IMR-90 (cell line): Measurements from ENCODE around the gene CENPT. TPM values are rescaled to one million over a fixed set of nuclear protein-coding genes. Genes with fewer than 3 reads are reported as not detected.
A peak's percentile ranks its signal among the peaks of the same experiment; 100 is the strongest.

Experiments used
- ATAC-seq: fragments of 200-7000 bp; cut with Tn5 transposase; 2 replicates; pipeline ENCODE4 v1.9.1; 2020; ENCODE audit warnings: low read depth, mild to moderate bottlenecking, moderate library complexity
- BruUV-seq: library from RNA; stranded (reverse); fragments of 400-500 nt; replicated peaks from 2 replicates; lab custom pipeline; 2021; lab: Mats Ljungman, UMichigan
- CTCF ChIA-PET: fragments of 300-600 bp; formaldehyde crosslinking; extraction: SDS; loops from one replicate; lab custom pipeline; 2021; ENCODE audit warnings: antibody characterized with exemption; lab: Yijun Ruan, JAX
- POLR2A ChIA-PET: fragments of 300-600 bp; sonication (Branson Sonifier 250); formaldehyde crosslinking; loops from one replicate; lab custom pipeline; 2022; ENCODE audit warnings: antibody characterized with exemption; ENCODE audit not compliant: unreplicated experiment; lab: Charles Lee
- DNase-seq: peaks from one replicate; pipeline ENCODE4 v3.0.0; 2013
- H2AFZ ChIP-seq: replicated peaks from 2 replicates; pipeline ENCODE3; 2013; ENCODE audit warnings: low read length, mild to moderate bottlenecking; ENCODE audit not compliant: poor library complexity
- H2AK5ac ChIP-seq: 2 replicates; pipeline ENCODE4 v1.6.1; 2013; ENCODE audit warnings: low read depth, low read length, inconsistent platforms
- H2AK9ac ChIP-seq: replicated peaks from 2 replicates; pipeline ENCODE3; 2013; ENCODE audit warnings: mild to moderate bottlenecking, low read depth, low read length, moderate library complexity; ENCODE audit not compliant: poor library complexity
- H2BK120ac ChIP-seq: 2 replicates; pipeline ENCODE4 v1.6.1; 2013; ENCODE audit warnings: low read depth, low read length, inconsistent platforms
- H2BK15ac ChIP-seq: 3 replicates; pipeline ENCODE4 v1.6.1; 2013; ENCODE audit warnings: low read depth, low read length, inconsistent platforms
- H2BK20ac ChIP-seq: 2 replicates; pipeline ENCODE4 v1.6.1; 2013; ENCODE audit warnings: low read depth, mild to moderate bottlenecking, inconsistent platforms, low read length, moderate library complexity
- H2BK5ac ChIP-seq: 2 replicates; pipeline ENCODE4 v1.6.1; 2013; ENCODE audit warnings: mild to moderate bottlenecking, low read depth, low read length, inconsistent platforms; ENCODE audit not compliant: poor library complexity, severe bottlenecking
- H3K14ac ChIP-seq: replicated peaks from 2 replicates; pipeline ENCODE4 v1.6.1; 2013; ENCODE audit warnings: low read depth, low read length, inconsistent platforms
- H3K18ac ChIP-seq: 2 replicates; pipeline ENCODE4 v1.6.1; 2013; ENCODE audit warnings: low read depth, low read length, control low read depth
- H3K23ac ChIP-seq: 2 replicates; pipeline ENCODE4 v1.6.1; 2013; ENCODE audit warnings: low read depth, low read length, inconsistent platforms
- H3K27ac ChIP-seq: 2 replicates; pipeline ENCODE4 v1.5.1; 2013; ENCODE audit warnings: mild to moderate bottlenecking, control low read depth, low read length; ENCODE audit not compliant: insufficient read depth
- H3K27me3 ChIP-seq: 2 replicates; pipeline ENCODE4 v1.6.1; 2013; ENCODE audit warnings: low read length; ENCODE audit not compliant: control insufficient read depth, insufficient read depth
- H3K36me3 ChIP-seq: 2 replicates; pipeline ENCODE4 v1.6.1; 2013; ENCODE audit warnings: low read length, mixed read lengths; ENCODE audit not compliant: control insufficient read depth, insufficient read depth
- H3K4ac ChIP-seq: 2 replicates; pipeline ENCODE4 v1.6.1; 2013; ENCODE audit warnings: low read depth, low read length, inconsistent platforms
- H3K4me1 ChIP-seq: 2 replicates; pipeline ENCODE4 v1.6.1; 2013; ENCODE audit warnings: low read length, mixed read lengths; ENCODE audit not compliant: control insufficient read depth, insufficient read depth
- H3K4me2 ChIP-seq: 2 replicates; pipeline ENCODE4 v1.6.1; 2013; ENCODE audit warnings: low read depth, mild to moderate bottlenecking, control low read depth, low read length, moderate library complexity
- H3K4me3 ChIP-seq: 2 replicates; pipeline ENCODE4 v1.5.1; 2013; ENCODE audit warnings: low read depth, mild to moderate bottlenecking, control low read depth, low read length, moderate library complexity; ENCODE audit not compliant: insufficient read depth
- H3K56ac ChIP-seq: 2 replicates; pipeline ENCODE4 v1.6.1; 2013; ENCODE audit warnings: low read length, inconsistent platforms; ENCODE audit not compliant: insufficient read depth; ENCODE audit errors: extremely low read depth
- H3K79me1 ChIP-seq, 2 experiments: 2 replicates each; pipeline ENCODE4 v1.6.1; 2013; ENCODE audit warnings: low read length in 2 of 2, inconsistent platforms in 1 of 2, low read depth in 1 of 2
- H3K9ac ChIP-seq: 2 replicates; pipeline ENCODE4 v1.6.1; 2013; ENCODE audit warnings: low read depth, low read length, control low read depth
- H3K9me1 ChIP-seq: 2 replicates; pipeline ENCODE4 v1.6.1; 2013; ENCODE audit warnings: low read length, inconsistent platforms; ENCODE audit not compliant: insufficient read depth
- H3K9me3 ChIP-seq: 2 replicates; pipeline ENCODE4 v1.6.1; 2013; ENCODE audit warnings: low read length; ENCODE audit not compliant: control insufficient read depth, insufficient read depth
- H4K20me1 ChIP-seq: 2 replicates; pipeline ENCODE4 v1.6.1; 2013; ENCODE audit warnings: low read length, inconsistent platforms; ENCODE audit not compliant: insufficient read depth
- H4K5ac ChIP-seq: 2 replicates; pipeline ENCODE4 v1.6.1; 2013; ENCODE audit warnings: mild to moderate bottlenecking, low read depth, low read length, control low read depth
- H4K8ac ChIP-seq, 2 experiments: 2 replicates each; pipeline ENCODE4 v1.6.1; 2013; ENCODE audit warnings: low read depth in 2 of 2, low read length in 2 of 2, control low read depth in 1 of 2, inconsistent platforms in 1 of 2
- H4K91ac ChIP-seq: 2 replicates; pipeline ENCODE4 v1.6.1; 2013; ENCODE audit warnings: low read depth, low read length, inconsistent platforms; ENCODE audit not compliant: insufficient read depth
- ELK1 ChIP-seq: fragments of 150-350 bp; IDR thresholded peaks from 2 replicates; pipeline ENCODE4 v1.6.1; 2016; ENCODE audit warnings: low read depth, mild to moderate bottlenecking, low read length, moderate library complexity, borderline replicate concordance
- MXI1 ChIP-seq: IDR thresholded peaks from 2 replicates; pipeline ENCODE4 v1.6.1; 2012; ENCODE audit warnings: low read depth, mild to moderate bottlenecking, low read length, moderate library complexity, borderline replicate concordance
- WGBS, 2 experiments: methylation state at CpG; one replicate each; pipeline versions ENCODE4 v1.1.5 to v1.1.7; 2013; ENCODE audit warnings: missing lambda C conversion rate in 2 of 2; ENCODE audit not compliant: insufficient read length in 1 of 2; ENCODE audit errors: extremely low coverage in 2 of 2; 5-methylcytosine and 5-hydroxymethylcytosine counted together
- dilution Hi-C: fragments of 300-500 bp; cut with HindIII; formaldehyde crosslinking; loops from one replicate; pipeline ENCODE4 v1.14.3; 2018; ENCODE audit warnings: low sequenced_read_pairs; ENCODE audit not compliant: unreplicated experiment
- in situ Hi-C: fragments of 300-500 bp; cut with MboI; formaldehyde crosslinking; loops from 3 replicates; pipeline ENCODE4 v1.14.3; 2019; ENCODE audit warnings: low sequenced_read_pairs, inconsistent platforms, mixed read lengths
- intact Hi-C: fragments of 100-400 bp; cut with micrococcal nuclease; formaldehyde crosslinking; loops from 2 replicates; pipeline ENCODE4 v1.10.0; 2022
- polyA plus RNA-seq, 3 experiments: library from polyadenylated mRNA; depleted of rRNA; stranded (reverse); fragments of >200 nt; gene quantifications; 2 replicates each; pipeline ENCODE4 v1.2.3, GENCODE V29; 2012; ENCODE audit warnings: low replicate concordance in 1 of 3
- total RNA-seq: library from RNA; depleted of rRNA; stranded (reverse); fragments of >200 nt; gene quantifications from 2 replicates; pipeline ENCODE4 v1.2.3, GENCODE V29; 2012

CENPT gene
- total and polyA plus RNA-seq, 2 of the 4 experiments (the other 2 are of a cell fraction), result 33.3 to 83.1 TPM

- WGBS, 2 experiments, result 64% methylated on average over 6 of the region's 17 CpGs; no CpG with 5 or more reads in 1 of the 2 experiments
- peak overlapping the region; percentile 17; the same call in 1 of the 2 replicates for H3K4me3 ChIP-seq
- H4K5ac ChIP-seq, result peak overlapping the region; percentile 81
- DNase-seq (no peak), ATAC-seq (no peak)
- H2AK5ac ChIP-seq, result no peak overlapping the region
- peak overlapping the region; percentile 23 for H2BK5ac ChIP-seq
- H3K9ac ChIP-seq, result peak overlapping the region; percentile 15; the same call in 1 of the 2 replicates
- TF ChIP-seq ELK1 (no peak), MXI1 (no peak)
- peak overlapping the region; percentile 42; the same call in 1 of the 2 replicates for H3K23ac ChIP-seq
- intact Hi-C loops (no loop called here), dilution Hi-C loops (no loop called here), in situ Hi-C loops (no loop called here)
- peak overlapping the region; percentile 46 for H3K27ac ChIP-seq
- no peaks in the 10 kb centered on the region for H3K27me3 ChIP-seq
- peak overlapping the region; percentile 80 to 96 for H4K8ac ChIP-seq
- no peak overlapping the region for H2BK20ac ChIP-seq
- peaks cover 13% of the 10 kb centered on the region for H4K20me1 ChIP-seq
- H3K4me1 ChIP-seq, result peaks cover 13% of the 10 kb centered on the region
- CTCF ChIA-PET, result no interaction called here
- 0 out of 3 replicates have a peak overlapping the region, but pooled peaks have one; percentile 18 for H2BK15ac ChIP-seq
- peak overlapping the region; percentile 85 for H3K14ac ChIP-seq
- H2AFZ ChIP-seq, result peak overlapping the region; percentile 100
- POLR2A ChIA-PET, result no interaction called here
- H3K4ac ChIP-seq, result peak overlapping the region; percentile 82
- peak overlapping the region; percentile 31; the same call in 1 of the 2 replicates for H3K18ac ChIP-seq
- H3K9me3 ChIP-seq, result no peaks in the 10 kb centered on the region
- H2AK9ac ChIP-seq, result peak overlapping the region; percentile 99
- no TSS peak for BruUV-seq
- peaks cover 21% of the 10 kb centered on the region for H3K9me1 ChIP-seq
- H3K36me3 ChIP-seq, result no peaks in the 10 kb centered on the region
- peak overlapping the region; percentile 67 for H3K4me2 ChIP-seq
- peak overlapping the region; percentile 49; the same call in 1 of the 2 replicates for H2BK120ac ChIP-seq
- no peak overlapping the region for H3K56ac ChIP-seq
- peak overlapping the region; percentile 79 for H4K91ac ChIP-seq
- H3K79me1 ChIP-seq, result peaks cover 24 to 43% of the 10 kb centered on the region in 2 experiments
These were observed 6.2 kb downstream of the CENPT start for GRCh38 chr16:67841198-67841815.
